RWPE2 (cell line): Measurements from ENCODE around the gene DGCR2.

ENCODE experiments used
- ATAC-seq: fragments of 200-7000 bp; cut with Tn5 transposase; 3 replicates; pipeline ENCODE4 v1.9.1; 2021; ENCODE audit warnings: low read depth
- DNase-seq: peaks from one replicate; pipeline ENCODE4 v3.0.0-alpha.2; 2020; ENCODE audit warnings: low spot score
- H3K27ac ChIP-seq: fragments of 450-650 bp; 2 replicates; pipeline ENCODE4 v1.5.1; 2017; ENCODE audit warnings: mild to moderate bottlenecking; ENCODE audit not compliant: poor library complexity, severe bottlenecking
- H3K27me3 ChIP-seq: fragments of 250-450 bp; sonication (Bioruptor Pico); 2 replicates; pipeline ENCODE4 v1.5.1; 2021; ENCODE audit warnings: mild to moderate bottlenecking, moderate library complexity; ENCODE audit not compliant: insufficient read depth, poor library complexity, severe bottlenecking
- H3K36me3 ChIP-seq: fragments of 250-450 bp; sonication (Bioruptor Pico); 2 replicates; pipeline ENCODE4 v1.5.1; 2020; ENCODE audit warnings: low read depth, mild to moderate bottlenecking, moderate library complexity
- H3K4me1 ChIP-seq: fragments of 250-450 bp; sonication (Bioruptor Pico); 2 replicates; pipeline ENCODE4 v1.5.1; 2021; ENCODE audit warnings: mild to moderate bottlenecking, moderate library complexity; ENCODE audit not compliant: insufficient read depth, poor library complexity, severe bottlenecking
- H3K4me3 ChIP-seq: fragments of 250-450 bp; sonication (Bioruptor Pico); 2 replicates; pipeline ENCODE4 v1.5.1; 2021; ENCODE audit warnings: mild to moderate bottlenecking, moderate library complexity; ENCODE audit not compliant: severe bottlenecking
- H3K9me3 ChIP-seq: fragments of 250-450 bp; sonication (Bioruptor Pico); 2 replicates; pipeline ENCODE4 v1.5.1; 2021; ENCODE audit warnings: mild to moderate bottlenecking, moderate library complexity; ENCODE audit not compliant: severe bottlenecking
- TF ChIP-seq, protein P1 (sequence below): fragments of 450-650 bp; IDR thresholded peaks from one replicate; pipeline ENCODE4 v1.5.1; 2017; ENCODE audit warnings: mild to moderate bottlenecking, moderate library complexity; ENCODE audit not compliant: poor library complexity, severe bottlenecking

DGCR2 gene

DNA sequence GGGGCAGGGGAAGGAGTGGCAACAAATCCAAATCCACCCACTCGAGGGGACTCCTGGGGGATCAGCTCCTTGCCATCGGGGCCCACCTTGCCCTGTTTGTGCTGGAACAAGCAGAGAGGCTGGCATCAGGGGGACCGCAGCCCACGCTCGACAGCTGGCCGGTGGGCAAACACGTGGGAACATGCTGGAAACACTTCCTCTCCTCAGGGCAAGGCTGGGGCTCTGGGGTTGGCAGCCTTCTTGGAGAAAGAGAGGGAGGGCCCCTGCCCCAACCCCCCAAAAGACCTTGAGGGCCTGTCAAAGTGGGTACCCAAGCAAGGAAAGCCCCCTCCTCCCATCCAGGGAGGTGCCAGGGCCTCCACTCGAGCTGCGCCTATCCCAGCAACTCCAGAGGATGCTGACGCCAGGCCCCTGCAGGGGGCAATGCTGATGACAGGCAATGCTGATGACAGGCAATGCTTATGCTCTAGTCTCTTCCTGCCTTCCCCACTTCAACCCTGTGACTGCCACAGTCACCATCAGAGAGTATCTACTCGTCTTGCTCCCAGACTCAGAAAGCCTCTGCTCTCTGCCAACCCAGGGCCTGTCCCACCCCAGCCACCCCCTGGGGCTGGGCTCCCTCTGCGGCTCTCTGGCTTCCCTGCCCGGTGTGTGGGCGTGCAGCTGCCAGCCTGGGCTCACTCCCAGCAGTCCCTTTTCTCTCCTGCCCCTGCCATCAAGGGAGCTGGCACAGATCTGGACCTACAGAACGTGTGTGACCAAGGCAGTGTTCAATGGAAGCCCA is 16.2 kb upstream of the DGCR2 start:
- H3K9me3 ChIP-seq: no peaks in the 10 kb centered on the region
- H3K36me3 ChIP-seq: peaks cover 71% of the 10 kb centered on the region
- no peaks in the 10 kb centered on the region for H3K27me3 ChIP-seq
- no peaks in the 10 kb centered on the region for H3K4me1 ChIP-seq
- ATAC-seq (no peak), DNase-seq (no peak)
- TF ChIP-seq, protein P1, sequence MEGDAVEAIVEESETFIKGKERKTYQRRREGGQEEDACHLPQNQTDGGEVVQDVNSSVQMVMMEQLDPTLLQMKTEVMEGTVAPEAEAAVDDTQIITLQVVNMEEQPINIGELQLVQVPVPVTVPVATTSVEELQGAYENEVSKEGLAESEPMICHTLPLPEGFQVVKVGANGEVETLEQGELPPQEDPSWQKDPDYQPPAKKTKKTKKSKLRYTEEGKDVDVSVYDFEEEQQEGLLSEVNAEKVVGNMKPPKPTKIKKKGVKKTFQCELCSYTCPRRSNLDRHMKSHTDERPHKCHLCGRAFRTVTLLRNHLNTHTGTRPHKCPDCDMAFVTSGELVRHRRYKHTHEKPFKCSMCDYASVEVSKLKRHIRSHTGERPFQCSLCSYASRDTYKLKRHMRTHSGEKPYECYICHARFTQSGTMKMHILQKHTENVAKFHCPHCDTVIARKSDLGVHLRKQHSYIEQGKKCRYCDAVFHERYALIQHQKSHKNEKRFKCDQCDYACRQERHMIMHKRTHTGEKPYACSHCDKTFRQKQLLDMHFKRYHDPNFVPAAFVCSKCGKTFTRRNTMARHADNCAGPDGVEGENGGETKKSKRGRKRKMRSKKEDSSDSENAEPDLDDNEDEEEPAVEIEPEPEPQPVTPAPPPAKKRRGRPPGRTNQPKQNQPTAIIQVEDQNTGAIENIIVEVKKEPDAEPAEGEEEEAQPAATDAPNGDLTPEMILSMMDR: no peak
- H3K4me3 ChIP-seq: no peak overlapping the region
- H3K27ac ChIP-seq: no peak overlapping the region

DNA sequence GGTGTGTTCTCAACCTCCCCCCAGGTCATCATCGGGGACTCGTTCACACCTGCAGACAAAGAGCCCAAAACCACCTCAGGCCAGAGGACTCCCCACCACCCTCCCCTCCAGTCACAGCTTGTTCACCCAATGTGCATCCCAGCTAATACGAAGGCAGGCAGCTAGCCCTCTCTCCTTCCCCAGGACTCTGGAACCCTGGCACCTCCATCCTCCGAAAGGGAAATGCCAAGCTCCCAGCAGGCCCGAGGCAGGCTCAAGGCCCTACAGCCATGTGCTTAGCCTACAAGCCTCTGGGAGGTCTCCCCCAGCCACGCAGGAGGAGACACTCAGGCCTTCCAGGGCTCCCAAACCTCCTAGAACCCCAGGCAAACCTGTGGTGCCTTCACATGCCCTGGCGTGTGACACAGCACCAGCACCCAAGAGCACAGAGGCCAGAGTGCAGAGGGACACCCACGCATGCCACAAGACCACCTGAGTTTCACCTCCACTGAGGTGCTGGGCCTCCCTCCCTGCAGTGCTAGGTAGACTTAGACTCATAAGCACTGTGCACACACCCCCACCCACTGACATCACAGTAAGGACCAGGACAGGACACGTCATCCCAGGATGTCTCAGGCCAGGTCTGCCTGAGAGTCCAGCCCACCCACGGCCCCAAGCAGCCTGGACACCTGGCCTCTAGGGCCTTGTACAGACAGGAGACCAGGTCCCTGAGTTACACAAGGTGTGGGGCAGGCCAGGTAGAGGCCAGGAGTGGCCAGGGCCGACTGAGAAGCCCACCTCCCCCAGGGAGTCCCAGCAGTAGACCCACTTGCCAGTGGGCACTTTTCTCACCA is 15.4 kb upstream of the DGCR2 start:
- no peak for DNase-seq
- TF ChIP-seq, protein P1: no peak
- H3K9me3 ChIP-seq: no peaks in the 10 kb centered on the region
- ATAC-seq: no peak
- no peak overlapping the region for H3K4me3 ChIP-seq
- peaks cover 71% of the 10 kb centered on the region for H3K36me3 ChIP-seq
- H3K27me3 ChIP-seq: no peaks in the 10 kb centered on the region
- H3K4me1 ChIP-seq: no peaks in the 10 kb centered on the region
- no peak overlapping the region for H3K27ac ChIP-seq

DNA sequence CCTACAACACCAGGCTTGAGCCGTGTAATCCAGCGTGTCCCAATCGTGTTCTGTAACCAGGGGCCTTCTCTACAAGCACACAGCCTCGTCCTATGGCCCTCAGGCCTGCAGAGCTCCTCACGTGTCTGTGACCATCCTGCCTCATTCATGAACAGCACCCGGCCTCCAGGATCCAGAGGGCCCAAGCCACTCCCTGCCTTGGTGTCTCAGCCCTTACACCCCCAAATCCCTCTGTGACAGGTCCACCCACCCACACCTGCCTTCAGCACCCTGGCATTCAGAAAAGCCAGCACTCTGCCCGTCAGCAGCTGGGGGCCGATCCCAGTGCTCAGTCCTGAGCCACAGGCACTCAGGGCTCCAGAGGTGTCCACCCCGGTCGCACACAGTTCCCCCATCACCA is 14.7 kb upstream of the DGCR2 start:
- H3K27me3 ChIP-seq: no peaks in the 10 kb centered on the region
- H3K4me1 ChIP-seq: no peaks in the 10 kb centered on the region
- TF ChIP-seq, protein P1: no peak
- no peaks in the 10 kb centered on the region for H3K9me3 ChIP-seq
- no peak for ATAC-seq
- DNase-seq: no peak
- no peak overlapping the region for H3K27ac ChIP-seq
- no peak overlapping the region for H3K4me3 ChIP-seq
- H3K36me3 ChIP-seq: peaks cover 64% of the 10 kb centered on the region

DNA sequence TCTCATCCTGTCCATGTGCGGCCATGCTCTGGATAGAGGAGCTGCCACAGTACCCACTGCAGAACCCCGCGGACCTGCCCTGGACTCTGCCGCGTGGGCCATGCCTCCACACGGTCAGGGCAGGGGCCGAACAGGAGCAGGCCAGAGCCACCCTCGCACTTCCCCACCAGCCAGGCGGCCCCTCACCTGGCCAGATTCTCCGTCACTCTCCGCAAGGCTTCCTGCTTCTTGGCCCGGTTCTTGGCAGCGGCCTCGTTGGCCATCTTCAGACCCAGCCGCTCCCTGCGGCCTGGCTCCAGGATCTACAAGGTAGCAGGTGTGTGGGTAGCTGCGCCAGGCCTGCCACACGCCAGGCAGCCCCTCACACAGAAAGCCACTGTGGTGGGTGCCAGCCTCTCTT is 12.7 kb upstream of the DGCR2 start:
- H3K27me3 ChIP-seq: no peaks in the 10 kb centered on the region
- peaks cover 44% of the 10 kb centered on the region for H3K36me3 ChIP-seq
- no peak for ATAC-seq
- no peak overlapping the region for H3K27ac ChIP-seq
- no peak for DNase-seq
- TF ChIP-seq, protein P1: no peak
- peaks cover 3% of the 10 kb centered on the region for H3K4me1 ChIP-seq
- H3K9me3 ChIP-seq: no peaks in the 10 kb centered on the region
- no peak overlapping the region for H3K4me3 ChIP-seq
